Measurements from ENCODE around the gene BPI.

DNA sequence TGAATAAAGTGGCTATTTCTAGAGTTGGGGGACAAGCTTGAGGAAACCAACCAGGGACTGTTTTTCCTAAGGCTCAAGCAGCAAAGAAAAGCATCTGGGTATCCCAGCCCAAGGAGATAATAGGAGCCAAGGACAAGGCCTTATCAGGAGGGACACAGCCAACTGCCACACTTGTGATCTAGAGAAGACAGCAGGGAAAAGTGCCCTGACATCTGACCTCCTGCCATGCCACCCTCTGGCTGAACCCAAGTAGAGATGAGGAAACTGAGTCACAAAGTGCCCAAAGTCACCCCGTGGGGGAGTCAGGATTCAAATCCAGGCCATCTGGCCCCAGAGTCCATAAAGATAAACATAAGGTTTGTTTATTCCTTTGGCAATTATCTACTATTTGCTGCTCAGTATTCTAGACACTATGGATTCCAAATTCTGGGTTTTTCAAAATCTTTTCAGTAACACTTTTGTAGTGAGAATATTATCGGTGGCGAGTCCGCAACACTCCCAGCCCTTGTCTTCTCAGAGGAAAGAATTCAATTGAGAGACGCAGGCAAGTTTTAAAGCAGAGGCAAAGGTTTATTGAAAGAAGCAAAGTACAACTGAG lies 38.9 kb downstream of the BPI start:
- TF ChIP-seq, protein P1, sequence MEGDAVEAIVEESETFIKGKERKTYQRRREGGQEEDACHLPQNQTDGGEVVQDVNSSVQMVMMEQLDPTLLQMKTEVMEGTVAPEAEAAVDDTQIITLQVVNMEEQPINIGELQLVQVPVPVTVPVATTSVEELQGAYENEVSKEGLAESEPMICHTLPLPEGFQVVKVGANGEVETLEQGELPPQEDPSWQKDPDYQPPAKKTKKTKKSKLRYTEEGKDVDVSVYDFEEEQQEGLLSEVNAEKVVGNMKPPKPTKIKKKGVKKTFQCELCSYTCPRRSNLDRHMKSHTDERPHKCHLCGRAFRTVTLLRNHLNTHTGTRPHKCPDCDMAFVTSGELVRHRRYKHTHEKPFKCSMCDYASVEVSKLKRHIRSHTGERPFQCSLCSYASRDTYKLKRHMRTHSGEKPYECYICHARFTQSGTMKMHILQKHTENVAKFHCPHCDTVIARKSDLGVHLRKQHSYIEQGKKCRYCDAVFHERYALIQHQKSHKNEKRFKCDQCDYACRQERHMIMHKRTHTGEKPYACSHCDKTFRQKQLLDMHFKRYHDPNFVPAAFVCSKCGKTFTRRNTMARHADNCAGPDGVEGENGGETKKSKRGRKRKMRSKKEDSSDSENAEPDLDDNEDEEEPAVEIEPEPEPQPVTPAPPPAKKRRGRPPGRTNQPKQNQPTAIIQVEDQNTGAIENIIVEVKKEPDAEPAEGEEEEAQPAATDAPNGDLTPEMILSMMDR (IDR thresholded peaks at IDR 0.05), result no peak
- TF ChIP-seq POLR2A (IDR thresholded peaks at IDR 0.05), result no peak
